Mucosa of stomach (tissue), 1 donor: ENCODE data around the gene KCNG1.
A peak's percentile ranks its signal among the peaks of the same experiment; 100 is the strongest.
"Not testable (repeated sequence)": the region's sequence is repeated elsewhere in the genome, so short reads cannot be mapped to it uniquely, and the experiment has no call there.

Source experiments
- H3K27me3 ChIP-seq: one replicate; pipeline ENCODE4 v1.7.0; 2013; ENCODE audit warnings: mild to moderate bottlenecking, low read length; ENCODE audit not compliant: control insufficient read depth, insufficient read depth
- H3K36me3 ChIP-seq: one replicate; pipeline ENCODE4 v1.7.0; 2013; ENCODE audit warnings: low read length; ENCODE audit not compliant: control insufficient read depth, insufficient read depth
- H3K4me1 ChIP-seq: one replicate; pipeline ENCODE4 v1.7.0; 2013; ENCODE audit warnings: mild to moderate bottlenecking, low read length; ENCODE audit not compliant: control insufficient read depth, insufficient read depth
- H3K4me3 ChIP-seq: one replicate; pipeline ENCODE4 v1.7.0; 2013; ENCODE audit warnings: low read length
- H3K9ac ChIP-seq: one replicate; pipeline ENCODE4 v1.7.0; 2013; ENCODE audit warnings: mild to moderate bottlenecking, low read length, moderate library complexity
- H3K9me3 ChIP-seq: one replicate; pipeline ENCODE4 v1.7.0; 2013; ENCODE audit warnings: mild to moderate bottlenecking, low read length, moderate library complexity; ENCODE audit not compliant: control insufficient read depth
- donor health status: Pancreatic carcinoma.

The KCNG1 gene

DNA sequence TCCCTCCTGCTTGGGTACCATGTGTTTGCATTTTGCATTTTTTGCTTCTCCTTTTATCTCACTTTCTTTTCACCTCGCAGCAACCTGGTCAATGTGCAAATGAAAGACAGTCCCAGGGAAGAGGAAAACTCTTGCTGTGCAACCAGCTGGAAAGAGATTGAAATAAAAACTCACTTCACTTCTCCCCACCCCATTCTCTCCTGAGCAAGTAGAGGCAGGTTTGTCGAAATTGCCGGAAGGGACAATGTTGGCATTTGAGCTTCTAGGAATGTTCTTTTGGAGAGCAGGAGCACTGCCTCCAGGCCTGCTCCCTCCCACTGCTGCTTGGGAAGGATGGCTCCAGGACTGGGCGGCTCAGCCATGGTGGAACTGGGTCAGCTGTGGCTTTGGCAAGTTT lies 30.6 kb downstream of the KCNG1 start:
- peaks cover 8% of the 10 kb centered on the region for H3K27me3 ChIP-seq
- no peaks in the 10 kb centered on the region for H3K36me3 ChIP-seq
- no peaks in the 10 kb centered on the region for H3K9me3 ChIP-seq
- H3K9ac ChIP-seq = no peak overlapping the region
- H3K4me1 ChIP-seq = no peaks in the 10 kb centered on the region
- H3K4me3 ChIP-seq = no peak overlapping the region

DNA sequence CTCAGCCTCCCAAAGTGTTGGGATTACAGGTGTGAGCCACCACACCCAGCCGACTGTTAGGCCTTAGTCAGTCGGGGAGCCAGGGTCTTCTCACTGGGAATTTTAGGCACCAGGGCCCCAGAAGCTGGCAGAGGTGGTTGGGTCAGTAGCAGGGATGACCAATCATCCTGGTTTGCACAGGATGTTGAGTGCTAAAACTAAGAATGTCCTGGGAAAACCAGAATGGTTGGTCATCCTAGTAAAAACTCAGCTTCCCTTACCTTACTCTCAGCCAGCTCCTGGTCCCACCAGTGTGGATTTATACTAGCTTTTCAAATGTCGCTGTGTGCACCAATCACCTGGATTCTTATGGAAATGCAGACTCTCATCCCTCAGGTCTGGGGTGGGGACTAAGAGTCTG lies 31.8 kb downstream of the KCNG1 start:
- Histone ChIP-seq H3K9me3 (no peaks in the 10 kb centered on the region), H3K9ac (no peak overlapping the region), H3K27me3 (no peaks in the 10 kb centered on the region), H3K4me1 (no peaks in the 10 kb centered on the region), H3K4me3 (no peak overlapping the region), H3K36me3 (no peaks in the 10 kb centered on the region)

DNA sequence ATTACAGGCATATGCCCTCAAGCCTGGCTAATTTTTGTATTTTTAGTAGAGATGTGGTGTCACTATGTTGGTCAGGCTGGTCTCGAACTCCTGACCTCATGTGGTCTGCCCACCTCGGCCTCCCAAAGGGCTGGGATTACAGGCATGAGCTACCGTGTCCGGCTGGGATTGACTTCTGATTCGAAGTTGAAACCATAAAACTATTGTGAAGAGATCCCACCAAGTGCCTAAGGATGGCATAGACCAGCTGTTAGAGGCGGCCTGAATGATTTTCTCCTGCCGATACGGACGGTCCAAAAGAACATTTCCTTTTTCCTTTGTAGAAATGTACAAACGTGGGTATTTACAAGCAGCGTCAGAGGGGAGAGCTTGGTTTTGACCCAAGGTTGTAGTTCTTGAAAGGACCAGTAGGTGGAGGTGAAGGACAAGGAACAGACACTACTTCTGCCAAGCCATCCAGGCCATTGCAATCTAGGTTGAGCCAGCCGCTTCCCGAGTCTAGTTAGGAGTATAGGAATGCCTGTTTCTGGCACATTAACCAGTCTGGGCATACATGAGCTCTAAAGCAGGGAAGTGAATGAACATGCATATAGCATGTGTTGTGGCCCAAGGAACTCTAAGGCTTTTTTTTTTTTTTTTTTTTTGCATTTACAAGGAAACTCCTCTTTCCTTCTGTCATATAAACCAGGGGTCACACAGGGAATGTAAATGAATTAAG lies 35.3 kb downstream of the KCNG1 start:
- Histone ChIP-seq H3K9me3 (no peaks in the 10 kb centered on the region), H3K4me3 (no peak overlapping the region), H3K4me1 (peaks cover 4% of the 10 kb centered on the region), H3K27me3 (no peaks in the 10 kb centered on the region), H3K9ac (no peak overlapping the region), H3K36me3 (no peaks in the 10 kb centered on the region)

DNA sequence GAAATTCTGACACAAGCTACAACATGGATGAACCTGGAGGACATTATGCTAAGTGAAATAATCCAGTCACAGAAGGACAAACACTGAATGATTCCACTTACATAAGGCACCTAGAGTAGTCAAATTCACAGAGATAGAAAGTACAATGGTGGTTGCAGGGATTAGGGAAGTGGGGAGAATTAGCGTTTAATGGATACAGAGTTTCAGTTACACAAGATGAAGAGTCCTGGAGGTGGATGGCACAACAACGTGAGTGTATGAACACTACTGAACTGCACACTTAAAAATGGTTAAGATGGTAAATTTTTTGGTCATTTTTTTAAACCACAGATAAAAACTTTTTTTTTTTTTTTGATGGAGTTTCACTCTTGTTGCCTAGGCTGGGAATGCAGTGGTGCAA lies 39.6 kb downstream of the KCNG1 start:
- H3K4me1 ChIP-seq = peaks cover 13% of the 10 kb centered on the region
- H3K36me3 ChIP-seq = no peaks in the 10 kb centered on the region
- H3K27me3 ChIP-seq = peaks cover 9% of the 10 kb centered on the region

DNA sequence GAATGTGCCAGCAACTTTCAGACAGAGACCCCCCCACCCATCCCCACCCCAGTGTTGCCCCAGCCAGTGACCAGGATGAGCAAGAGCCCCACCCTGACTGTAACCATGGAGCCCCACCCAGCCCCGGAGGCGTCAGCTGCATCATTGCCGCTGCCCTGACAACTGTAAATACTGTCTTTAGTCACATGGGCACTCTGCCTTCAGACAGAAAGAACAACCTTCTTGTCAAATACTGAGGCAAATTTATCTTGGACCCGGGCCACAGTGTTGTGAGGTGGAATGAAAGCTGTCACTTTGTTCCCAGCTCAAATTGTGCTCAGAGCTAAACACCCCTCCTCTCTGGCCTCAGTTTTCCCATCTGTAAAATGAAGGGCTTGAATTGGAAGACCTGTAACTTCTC lies 40.5 kb downstream of the KCNG1 start:
- H3K9ac ChIP-seq = no peak overlapping the region
- H3K36me3 ChIP-seq = no peaks in the 10 kb centered on the region
- peaks cover 13% of the 10 kb centered on the region for H3K4me1 ChIP-seq
- peaks cover 17% of the 10 kb centered on the region for H3K27me3 ChIP-seq
- no peak overlapping the region for H3K4me3 ChIP-seq
- H3K9me3 ChIP-seq = no peaks in the 10 kb centered on the region

More for the DNA sequence above, 39.6 kb downstream of the KCNG1 start:
- H3K9ac ChIP-seq = no peak overlapping the region
- H3K4me3 ChIP-seq = no peak overlapping the region
- H3K9me3 ChIP-seq = no peaks in the 10 kb centered on the region

DNA sequence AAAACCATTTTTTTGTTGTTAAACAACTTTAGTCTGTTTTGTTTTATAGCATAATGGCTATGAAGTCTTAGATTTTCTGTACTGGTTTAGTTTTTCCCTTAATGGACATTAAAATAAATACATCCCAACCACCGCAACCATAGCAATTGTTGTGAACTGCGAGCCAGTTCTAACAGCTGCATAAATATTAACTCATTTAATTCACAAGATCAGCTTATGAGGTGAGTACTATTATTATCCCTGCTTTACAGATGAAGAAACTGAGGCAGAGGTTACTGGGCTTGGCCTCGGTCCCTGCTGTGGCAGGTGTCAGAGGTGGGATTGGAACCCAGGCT lies 41.2 kb downstream of the KCNG1 start:
- H3K4me1 ChIP-seq = peaks cover 13% of the 10 kb centered on the region
- H3K9ac ChIP-seq = peak overlapping the region; percentile 14
- no peaks in the 10 kb centered on the region for H3K9me3 ChIP-seq
- H3K4me3 ChIP-seq = no peak overlapping the region
- H3K36me3 ChIP-seq = no peaks in the 10 kb centered on the region
- H3K27me3 ChIP-seq = peaks cover 24% of the 10 kb centered on the region

DNA sequence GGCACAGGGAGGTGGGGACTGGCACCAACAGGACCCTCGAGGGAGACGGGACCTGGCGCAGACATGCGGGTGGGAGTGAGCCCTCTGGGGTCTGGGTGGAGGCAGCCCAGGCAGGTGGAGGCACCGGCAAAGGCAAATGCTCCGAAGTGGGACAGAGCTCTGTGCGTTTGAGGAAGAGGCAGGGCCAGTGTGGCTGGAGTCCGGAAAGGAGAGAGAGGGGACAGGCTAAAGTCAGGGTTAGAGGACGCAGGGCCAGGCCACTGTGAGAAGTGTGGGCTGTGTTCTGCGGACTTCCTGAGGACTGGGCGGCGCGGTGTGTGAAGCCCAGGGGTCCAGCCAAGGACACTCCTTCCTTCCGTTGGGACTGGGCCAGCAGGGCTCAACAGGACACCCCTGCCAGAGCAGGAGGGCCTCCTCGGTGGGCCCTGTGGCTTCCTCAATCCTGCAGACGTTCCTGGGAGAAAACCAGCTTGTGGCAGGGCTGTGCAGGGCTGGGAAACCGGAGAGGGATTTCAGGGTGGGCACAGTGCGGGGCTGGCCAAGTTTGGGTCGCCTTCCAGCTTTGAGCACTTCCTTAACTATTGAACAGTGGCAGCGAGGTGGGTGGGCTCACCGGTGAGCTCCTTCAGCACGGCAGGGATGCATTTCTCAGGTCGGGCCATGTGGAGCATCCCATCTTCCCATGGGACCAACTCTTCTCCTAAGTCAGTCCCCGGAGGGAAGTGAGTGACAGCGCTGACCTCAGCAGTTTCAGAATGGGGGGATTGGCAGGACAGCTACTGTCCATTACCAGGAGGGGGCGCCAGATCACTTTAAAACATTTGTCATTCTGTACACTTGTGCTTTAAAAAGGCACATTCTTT lies 41.8 kb downstream of the KCNG1 start:
- Histone ChIP-seq H3K9ac (no peak overlapping the region), H3K4me1 (peaks cover 13% of the 10 kb centered on the region), H3K9me3 (no peaks in the 10 kb centered on the region), H3K27me3 (peaks cover 24% of the 10 kb centered on the region), H3K36me3 (no peaks in the 10 kb centered on the region), H3K4me3 (no peak overlapping the region)

DNA sequence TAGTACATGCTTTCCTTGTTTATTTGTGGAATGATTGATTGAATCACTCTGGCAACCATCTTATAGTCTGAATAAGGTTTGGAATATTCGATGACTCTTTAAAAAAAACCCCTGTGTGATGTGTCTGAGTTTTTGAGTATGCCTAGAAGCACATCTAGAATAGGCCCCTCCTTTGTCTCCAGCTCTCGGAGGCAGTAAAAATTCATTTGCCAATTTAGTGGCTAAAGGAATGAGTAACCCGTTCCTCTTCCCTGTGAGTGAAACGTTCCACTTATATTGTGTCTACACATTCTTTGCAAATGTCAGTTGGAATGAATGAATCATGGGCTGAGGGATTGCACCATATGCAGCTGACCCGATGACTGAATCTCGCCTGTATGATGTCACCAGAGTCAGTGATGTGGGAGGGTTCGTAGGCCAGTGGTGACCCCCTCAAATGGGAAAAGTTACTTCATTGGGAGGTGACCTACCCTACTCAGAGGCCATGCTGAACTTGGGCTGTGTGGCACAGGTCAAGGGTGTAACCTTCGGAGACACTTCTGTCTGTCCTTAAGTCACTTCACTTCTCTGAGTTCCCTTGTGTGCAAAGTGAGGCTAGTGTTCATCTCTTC lies 42.7 kb downstream of the KCNG1 start:
- Histone ChIP-seq H3K9me3 (no peaks in the 10 kb centered on the region), H3K27me3 (peaks cover 24% of the 10 kb centered on the region), H3K4me1 (peaks cover 13% of the 10 kb centered on the region), H3K4me3 (no peak overlapping the region), H3K36me3 (no peaks in the 10 kb centered on the region), H3K9ac (no peak overlapping the region)

DNA sequence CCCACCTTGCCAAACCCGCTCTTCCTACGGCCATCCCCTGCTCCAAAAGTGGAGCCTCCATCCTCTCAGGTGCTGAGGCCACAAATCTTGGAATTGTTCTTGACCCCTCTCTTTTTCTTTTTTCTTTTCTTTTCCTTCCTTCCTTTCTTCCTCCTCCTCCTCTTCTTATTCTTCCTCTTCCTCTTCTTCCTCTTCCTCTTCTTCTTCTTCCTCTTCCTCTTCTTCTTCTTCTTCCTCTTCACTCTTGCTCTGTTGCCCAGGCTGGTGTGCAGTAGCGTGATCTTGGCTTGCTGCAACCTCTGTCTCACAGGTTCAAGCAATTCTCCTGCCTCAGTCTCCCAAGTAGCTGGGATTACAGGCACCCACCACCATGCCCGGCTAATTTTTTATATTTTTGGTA lies 44.4 kb downstream of the KCNG1 start:
- peaks cover 24% of the 10 kb centered on the region for H3K27me3 ChIP-seq
- not testable (repeated sequence) for H3K36me3 ChIP-seq, H3K4me3 ChIP-seq

DNA sequence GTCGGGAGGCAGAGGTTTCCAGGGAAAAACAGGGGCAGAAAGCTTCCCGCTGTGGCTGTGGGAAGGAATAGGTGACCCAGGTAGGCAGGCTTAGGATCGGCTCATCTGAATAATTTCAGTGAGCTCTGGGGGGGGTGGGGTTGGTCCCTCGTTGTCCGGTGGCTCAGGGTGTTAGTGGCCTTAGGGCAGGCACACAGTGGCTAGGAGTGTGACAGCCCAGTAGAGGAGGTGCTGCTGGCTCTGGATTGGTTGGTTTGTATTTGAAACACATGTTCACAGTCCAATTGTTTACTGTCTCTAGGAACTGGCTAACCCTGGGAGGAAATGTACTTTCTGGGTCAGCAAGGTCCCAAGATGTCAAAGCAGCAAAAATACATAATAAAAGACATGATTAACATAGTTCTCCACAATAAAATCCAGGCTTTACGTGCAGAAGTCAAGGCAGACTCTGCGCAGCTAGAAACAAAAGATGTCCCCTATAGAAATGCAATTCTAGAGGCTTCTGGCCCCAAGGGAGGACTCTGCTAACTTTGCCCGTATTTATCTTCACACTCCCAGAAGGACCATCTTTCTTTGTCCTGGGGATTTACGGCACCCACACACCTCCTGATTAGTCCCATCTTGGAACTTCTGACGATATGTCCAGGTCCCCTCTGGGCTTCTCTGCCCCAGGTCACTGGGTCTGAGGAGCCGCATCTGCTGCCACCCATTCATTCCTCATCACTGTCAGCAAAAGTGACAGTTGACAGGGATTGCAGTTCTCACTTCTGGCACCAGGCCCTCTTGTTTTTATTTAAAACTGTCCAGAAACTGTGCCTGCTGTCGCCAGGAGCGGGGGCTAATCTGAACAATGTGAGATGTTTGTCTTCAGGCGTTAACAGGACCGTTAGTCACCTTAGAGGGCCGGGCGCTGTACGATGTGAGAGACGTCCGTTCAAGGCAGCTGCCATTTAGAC lies 45.6 kb downstream of the KCNG1 start:
- no peaks in the 10 kb centered on the region for H3K36me3 ChIP-seq
- peaks cover 7% of the 10 kb centered on the region for H3K4me1 ChIP-seq
- no peak overlapping the region for H3K4me3 ChIP-seq
- peaks cover 24% of the 10 kb centered on the region for H3K27me3 ChIP-seq
- H3K9me3 ChIP-seq = no peaks in the 10 kb centered on the region
- H3K9ac ChIP-seq = no peak overlapping the region

More for the DNA sequence above, 44.4 kb downstream of the KCNG1 start:
- not testable (repeated sequence) for H3K9me3 ChIP-seq, H3K9ac ChIP-seq
- H3K4me1 ChIP-seq = peaks cover 13% of the 10 kb centered on the region

DNA sequence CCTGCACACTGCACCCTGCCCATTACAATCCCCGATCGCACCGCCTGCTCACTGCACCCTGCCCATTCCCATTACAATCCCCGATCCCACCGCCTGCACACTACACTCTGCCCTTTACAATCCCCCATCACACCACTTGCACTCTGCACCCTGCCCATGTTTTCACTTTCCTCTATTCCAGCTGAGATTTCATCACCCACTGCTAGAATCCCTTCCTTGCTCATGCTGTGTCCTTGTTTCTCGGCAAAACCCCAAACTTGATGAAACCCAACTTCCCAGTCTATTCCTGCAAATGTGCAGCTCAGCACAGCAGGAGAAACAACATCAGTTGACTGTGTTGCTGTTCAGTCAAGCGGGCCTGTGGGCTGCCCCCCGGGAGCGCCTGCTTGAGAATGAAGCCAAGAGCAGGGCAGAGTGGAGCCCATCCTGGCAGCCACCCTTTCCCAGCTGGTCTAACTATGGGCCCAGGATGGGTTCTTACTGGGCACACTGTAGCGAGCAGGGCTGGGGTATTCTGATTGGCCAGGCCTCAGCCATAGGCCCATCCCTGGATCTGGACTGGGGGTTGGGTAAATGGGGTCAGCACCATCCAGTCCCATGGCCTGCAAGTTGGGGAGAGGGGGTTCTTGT lies 47.1 kb downstream of the KCNG1 start:
- Histone ChIP-seq H3K4me3 (no peak overlapping the region), H3K4me1 (no peaks in the 10 kb centered on the region), H3K9me3 (no peaks in the 10 kb centered on the region), H3K27me3 (peaks cover 21% of the 10 kb centered on the region), H3K9ac (no peak overlapping the region), H3K36me3 (no peaks in the 10 kb centered on the region)
